ENCODE results near the gene AKT2.

DNA sequence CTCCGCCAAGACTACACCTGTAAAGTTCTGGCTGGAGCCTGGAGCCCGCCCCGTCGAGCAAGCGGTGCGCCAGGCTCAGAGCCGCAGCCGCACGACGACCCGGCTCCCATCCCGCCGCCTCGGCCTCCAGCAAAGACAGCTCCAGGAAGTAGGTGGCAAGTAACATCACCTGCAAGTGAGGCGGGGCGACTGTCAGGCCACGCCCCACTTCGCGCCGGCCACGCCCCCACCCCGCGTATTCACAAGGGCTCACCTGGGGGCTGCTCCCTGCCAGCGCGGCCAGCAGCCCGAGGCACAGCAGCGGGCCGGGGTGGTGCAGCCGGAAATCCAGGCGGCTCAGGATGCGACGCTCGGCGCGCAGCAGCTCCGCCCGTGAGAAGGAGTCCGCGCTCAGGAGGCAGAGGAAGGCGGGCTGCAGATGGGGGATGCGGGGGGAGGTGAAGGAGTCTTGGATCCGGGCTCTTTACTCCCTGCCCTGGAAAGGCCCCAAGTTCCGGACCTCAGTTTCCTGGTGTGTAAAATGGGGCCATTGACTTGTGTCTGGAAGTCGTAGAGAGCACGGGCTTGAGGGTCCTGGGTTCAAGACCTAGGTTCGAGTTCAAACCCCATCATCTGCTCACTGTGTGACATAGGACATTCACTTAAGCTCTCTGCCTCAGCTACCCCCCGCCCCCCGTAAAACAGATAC lies 61.9 kb downstream of the AKT2 start:
- TF ChIP-seq, protein P1, sequence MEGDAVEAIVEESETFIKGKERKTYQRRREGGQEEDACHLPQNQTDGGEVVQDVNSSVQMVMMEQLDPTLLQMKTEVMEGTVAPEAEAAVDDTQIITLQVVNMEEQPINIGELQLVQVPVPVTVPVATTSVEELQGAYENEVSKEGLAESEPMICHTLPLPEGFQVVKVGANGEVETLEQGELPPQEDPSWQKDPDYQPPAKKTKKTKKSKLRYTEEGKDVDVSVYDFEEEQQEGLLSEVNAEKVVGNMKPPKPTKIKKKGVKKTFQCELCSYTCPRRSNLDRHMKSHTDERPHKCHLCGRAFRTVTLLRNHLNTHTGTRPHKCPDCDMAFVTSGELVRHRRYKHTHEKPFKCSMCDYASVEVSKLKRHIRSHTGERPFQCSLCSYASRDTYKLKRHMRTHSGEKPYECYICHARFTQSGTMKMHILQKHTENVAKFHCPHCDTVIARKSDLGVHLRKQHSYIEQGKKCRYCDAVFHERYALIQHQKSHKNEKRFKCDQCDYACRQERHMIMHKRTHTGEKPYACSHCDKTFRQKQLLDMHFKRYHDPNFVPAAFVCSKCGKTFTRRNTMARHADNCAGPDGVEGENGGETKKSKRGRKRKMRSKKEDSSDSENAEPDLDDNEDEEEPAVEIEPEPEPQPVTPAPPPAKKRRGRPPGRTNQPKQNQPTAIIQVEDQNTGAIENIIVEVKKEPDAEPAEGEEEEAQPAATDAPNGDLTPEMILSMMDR (IDR thresholded peaks at IDR 0.05): no peak
- TF ChIP-seq POLR2A (IDR thresholded peaks at IDR 0.05): no peak

Measured in right lobe of liver (tissue), 4 donors.